ENCODE data around the gene SLC47A1.

GRCh38 chr17:19539040-19539399 is 5.4 kb downstream of the SLC47A1 start:
- TF ChIP-seq EZH2 (IDR thresholded peaks at IDR 0.05; ENCODE audit: borderline replicate concordance, low read length), result no peak
- no peak for TF ChIP-seq CTCF (conservative IDR thresholded peaks at IDR 0.05 in 1 of 2, IDR thresholded peaks at IDR 0.05 in 1 of 2; ENCODE audit: extremely low read depth in 1 of 2, insufficient read depth in 1 of 2, low read depth in 1 of 2, low read length in 2 of 2)
